WTC11 (cell line): Measurements from ENCODE around the gene KRT10. TPM values are rescaled to one million over a fixed set of nuclear protein-coding genes. Genes with fewer than 3 reads are reported as not detected.

Source experiments
- ATAC-seq: fragments of 200-7000 bp; cut with Tn5 transposase; 2 replicates; pipeline ENCODE4 v1.10.0; 2021; ENCODE audit warnings: mild to moderate bottlenecking, moderate library complexity
- CTCF ChIA-PET: fragments of 300-600 bp; sonication (Branson Sonifier 250); formaldehyde crosslinking; loops from one replicate; lab custom pipeline; 2021; ENCODE audit warnings: antibody characterized with exemption; lab: Charles Lee
- POLR2A ChIA-PET: fragments of 350-600 bp; sonication (Branson Sonifier 250); formaldehyde crosslinking; loops from one replicate; lab custom pipeline; 2021; ENCODE audit warnings: antibody characterized with exemption; lab: Charles Lee
- DNase-seq: peaks from one replicate; pipeline ENCODE4 v3.0.0; 2021; ENCODE audit warnings: low spot score
- H3K27ac Mint-ChIP-seq: 2 replicates; pipeline ENCODE4 v1.8.0; 2021; ENCODE audit warnings: mixed read lengths
- H3K27me3 Mint-ChIP-seq: 2 replicates; pipeline ENCODE4 v1.8.0; 2021; ENCODE audit warnings: low read depth, mild to moderate bottlenecking, moderate library complexity, mixed read lengths
- H3K36me3 Mint-ChIP-seq: 2 replicates; pipeline ENCODE4 v1.8.0; 2021; ENCODE audit warnings: mixed read lengths
- H3K4me1 Mint-ChIP-seq: 2 replicates; pipeline ENCODE4 v1.8.0; 2022; ENCODE audit warnings: mixed read lengths
- H3K4me3 Mint-ChIP-seq: 2 replicates; pipeline ENCODE4 v1.8.0; 2021; ENCODE audit warnings: mild to moderate bottlenecking, moderate library complexity, mixed read lengths
- H3K9me3 Mint-ChIP-seq: 2 replicates; pipeline ENCODE4 v1.8.0; 2021; ENCODE audit warnings: mixed read lengths
- GTF2I ChIP-seq: fragments of 250-450 bp; sonication (Bioruptor Pico); conservative IDR thresholded peaks from 2 replicates; pipeline ENCODE4 v1.4.0; 2021; ENCODE audit warnings: mild to moderate bottlenecking
- HMGA2 ChIP-seq: fragments of 250-450 bp; sonication (Bioruptor Pico); IDR thresholded peaks from 2 replicates; pipeline ENCODE4 v1.4.0; 2021; ENCODE audit warnings: mild to moderate bottlenecking, moderate library complexity
- JAZF1 ChIP-seq: fragments of 250-450 bp; sonication (Bioruptor Pico); IDR thresholded peaks from 2 replicates; pipeline ENCODE4 v1.9.0; 2021; ENCODE audit warnings: moderate library complexity, mild to moderate bottlenecking, inconsistent platforms
- PRRX2 ChIP-seq: fragments of 250-450 bp; sonication (Bioruptor Pico); IDR thresholded peaks from 2 replicates; pipeline ENCODE4 v1.8.0; 2021; ENCODE audit warnings: mild to moderate bottlenecking
- RORB ChIP-seq: fragments of 250-450 bp; sonication (Bioruptor Pico); IDR thresholded peaks from 2 replicates; pipeline ENCODE4 v1.9.0; 2021; ENCODE audit warnings: mild to moderate bottlenecking
- TEAD1 ChIP-seq: sonication (generic); formaldehyde crosslinking; IDR thresholded peaks from 2 replicates; pipeline ENCODE4 v1.8.0; 2022; ENCODE audit warnings: mild to moderate bottlenecking, missing genetic modification reagents
- ZBTB21 ChIP-seq: sonication (generic); formaldehyde crosslinking; IDR thresholded peaks from 2 replicates; pipeline ENCODE4 v1.8.1; 2023; ENCODE audit warnings: mild to moderate bottlenecking, missing genetic modification reagents, borderline replicate concordance
- ZNF317 ChIP-seq: sonication (generic); formaldehyde crosslinking; IDR thresholded peaks from 2 replicates; pipeline ENCODE4 v1.8.1; 2023; ENCODE audit warnings: low read depth, mild to moderate bottlenecking, moderate library complexity, missing genetic modification reagents, borderline replicate concordance
- total RNA-seq: library from RNA; stranded (reverse); gene quantifications from 3 replicates; pipeline ENCODE4 v1.2.3, GENCODE V29; 2021
- TF ChIP-seq, protein P1 (sequence below): sonication (generic); formaldehyde crosslinking; IDR thresholded peaks from 2 replicates; pipeline ENCODE4 v1.8.0; 2023; ENCODE audit warnings: missing genetic modification reagents
- TF ChIP-seq, protein P2 (sequence below): sonication (generic); formaldehyde crosslinking; IDR thresholded peaks from 2 replicates; pipeline ENCODE4 v1.8.0; 2023; ENCODE audit warnings: mild to moderate bottlenecking, missing genetic modification reagents
- TF ChIP-seq, protein P3 (sequence below): sonication (generic); formaldehyde crosslinking; IDR thresholded peaks from 2 replicates; pipeline ENCODE4 v1.8.1; 2023; ENCODE audit warnings: mild to moderate bottlenecking, missing genetic modification reagents
- TF ChIP-seq, protein P4 (sequence below): sonication (generic); formaldehyde crosslinking; IDR thresholded peaks from 2 replicates; pipeline ENCODE4 v1.8.0; 2022; ENCODE audit warnings: mild to moderate bottlenecking, missing genetic modification reagents
- TF ChIP-seq, protein P5 (sequence below): fragments of 250-450 bp; sonication (Bioruptor Pico); IDR thresholded peaks from 2 replicates; pipeline ENCODE4 v1.8.0; 2021; ENCODE audit warnings: mild to moderate bottlenecking
- TF ChIP-seq, protein P6 (sequence below): sonication (generic); formaldehyde crosslinking; IDR thresholded peaks from 2 replicates; pipeline ENCODE4 v1.8.1; 2022; ENCODE audit warnings: low read depth, missing genetic modification reagents, borderline replicate concordance
- TF ChIP-seq, protein P7 (sequence below): sonication (generic); formaldehyde crosslinking; conservative IDR thresholded peaks from 2 replicates; pipeline ENCODE4 v1.8.1; 2023; ENCODE audit warnings: mild to moderate bottlenecking, low read depth, missing genetic modification reagents, moderate library complexity
- TF ChIP-seq, protein P8 (sequence below): sonication (generic); formaldehyde crosslinking; conservative IDR thresholded peaks from 2 replicates; pipeline ENCODE4 v1.8.1; 2022; ENCODE audit warnings: mild to moderate bottlenecking, missing genetic modification reagents
- TF ChIP-seq, protein P9 (sequence below): fragments of 250-450 bp; sonication (Bioruptor Pico); IDR thresholded peaks from 2 replicates; pipeline ENCODE4 v2.1.2; 2022; ENCODE audit warnings: mild to moderate bottlenecking, moderate library complexity

The KRT10 gene
- total RNA-seq, 1 experiment from 2014 or later = 23.2 TPM

DNA sequence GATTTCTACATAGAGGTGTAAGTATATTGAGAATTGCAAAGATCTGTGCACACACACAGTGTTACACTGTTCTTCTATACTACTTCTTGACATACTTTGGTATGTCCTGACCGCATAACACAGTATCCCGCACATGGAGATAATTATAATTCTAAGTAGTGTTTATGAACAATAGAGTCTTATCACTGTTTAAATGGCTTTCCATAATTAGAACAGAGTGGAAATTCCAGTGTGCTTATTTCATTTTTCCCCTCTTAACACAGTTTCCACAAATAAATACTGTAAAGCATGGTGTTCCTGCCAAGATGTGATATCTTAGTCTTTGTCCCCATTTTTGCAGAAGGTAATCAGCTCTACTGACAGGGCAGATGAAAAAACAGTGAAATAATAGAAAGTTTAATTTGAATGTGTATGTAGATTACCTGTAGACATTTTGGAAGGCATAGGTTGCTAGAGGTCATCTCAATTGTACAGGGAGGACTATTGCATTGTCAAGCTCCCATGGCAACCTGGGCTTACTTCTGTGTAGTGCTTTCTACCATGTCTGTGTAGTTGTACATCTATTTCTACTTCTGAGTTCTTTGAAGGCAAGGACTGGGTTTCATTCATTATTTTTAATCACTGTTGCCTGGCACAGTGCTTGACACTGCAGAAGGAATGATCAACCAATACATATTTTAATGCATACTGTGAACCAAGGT is 12.5 kb downstream of the KRT10 start:
- ATAC-seq = no peak
- no peak overlapping the region for H3K27ac Mint-ChIP-seq
- DNase-seq = no peak
- ChIA-PET POLR2A (no interaction called here), CTCF (interaction anchor here (0.8 kb wide), 1 partner anchor 853 kb away, joined by 4 read pairs; no protein-coding TSS in a partner anchor)
- TF ChIP-seq PRRX2 (CRISPR knock-in tag) (no peak), ZBTB21 (no peak), TEAD1 (CRISPR knock-in tag) (no peak), ZNF317 (CRISPR knock-in tag) (no peak), HMGA2 (CRISPR knock-in tag) (no peak), RORB (no peak), GTF2I (CRISPR knock-in tag) (no peak), JAZF1 (CRISPR knock-in tag) (no peak)
- TF ChIP-seq, protein P1, sequence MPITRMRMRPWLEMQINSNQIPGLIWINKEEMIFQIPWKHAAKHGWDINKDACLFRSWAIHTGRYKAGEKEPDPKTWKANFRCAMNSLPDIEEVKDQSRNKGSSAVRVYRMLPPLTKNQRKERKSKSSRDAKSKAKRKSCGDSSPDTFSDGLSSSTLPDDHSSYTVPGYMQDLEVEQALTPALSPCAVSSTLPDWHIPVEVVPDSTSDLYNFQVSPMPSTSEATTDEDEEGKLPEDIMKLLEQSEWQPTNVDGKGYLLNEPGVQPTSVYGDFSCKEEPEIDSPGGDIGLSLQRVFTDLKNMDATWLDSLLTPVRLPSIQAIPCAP (CRISPR knock-in tag) = no peak
- TF ChIP-seq, protein P2, sequence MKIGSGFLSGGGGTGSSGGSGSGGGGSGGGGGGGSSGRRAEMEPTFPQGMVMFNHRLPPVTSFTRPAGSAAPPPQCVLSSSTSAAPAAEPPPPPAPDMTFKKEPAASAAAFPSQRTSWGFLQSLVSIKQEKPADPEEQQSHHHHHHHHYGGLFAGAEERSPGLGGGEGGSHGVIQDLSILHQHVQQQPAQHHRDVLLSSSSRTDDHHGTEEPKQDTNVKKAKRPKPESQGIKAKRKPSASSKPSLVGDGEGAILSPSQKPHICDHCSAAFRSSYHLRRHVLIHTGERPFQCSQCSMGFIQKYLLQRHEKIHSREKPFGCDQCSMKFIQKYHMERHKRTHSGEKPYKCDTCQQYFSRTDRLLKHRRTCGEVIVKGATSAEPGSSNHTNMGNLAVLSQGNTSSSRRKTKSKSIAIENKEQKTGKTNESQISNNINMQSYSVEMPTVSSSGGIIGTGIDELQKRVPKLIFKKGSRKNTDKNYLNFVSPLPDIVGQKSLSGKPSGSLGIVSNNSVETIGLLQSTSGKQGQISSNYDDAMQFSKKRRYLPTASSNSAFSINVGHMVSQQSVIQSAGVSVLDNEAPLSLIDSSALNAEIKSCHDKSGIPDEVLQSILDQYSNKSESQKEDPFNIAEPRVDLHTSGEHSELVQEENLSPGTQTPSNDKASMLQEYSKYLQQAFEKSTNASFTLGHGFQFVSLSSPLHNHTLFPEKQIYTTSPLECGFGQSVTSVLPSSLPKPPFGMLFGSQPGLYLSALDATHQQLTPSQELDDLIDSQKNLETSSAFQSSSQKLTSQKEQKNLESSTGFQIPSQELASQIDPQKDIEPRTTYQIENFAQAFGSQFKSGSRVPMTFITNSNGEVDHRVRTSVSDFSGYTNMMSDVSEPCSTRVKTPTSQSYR = no peak
- TF ChIP-seq, protein P3, sequence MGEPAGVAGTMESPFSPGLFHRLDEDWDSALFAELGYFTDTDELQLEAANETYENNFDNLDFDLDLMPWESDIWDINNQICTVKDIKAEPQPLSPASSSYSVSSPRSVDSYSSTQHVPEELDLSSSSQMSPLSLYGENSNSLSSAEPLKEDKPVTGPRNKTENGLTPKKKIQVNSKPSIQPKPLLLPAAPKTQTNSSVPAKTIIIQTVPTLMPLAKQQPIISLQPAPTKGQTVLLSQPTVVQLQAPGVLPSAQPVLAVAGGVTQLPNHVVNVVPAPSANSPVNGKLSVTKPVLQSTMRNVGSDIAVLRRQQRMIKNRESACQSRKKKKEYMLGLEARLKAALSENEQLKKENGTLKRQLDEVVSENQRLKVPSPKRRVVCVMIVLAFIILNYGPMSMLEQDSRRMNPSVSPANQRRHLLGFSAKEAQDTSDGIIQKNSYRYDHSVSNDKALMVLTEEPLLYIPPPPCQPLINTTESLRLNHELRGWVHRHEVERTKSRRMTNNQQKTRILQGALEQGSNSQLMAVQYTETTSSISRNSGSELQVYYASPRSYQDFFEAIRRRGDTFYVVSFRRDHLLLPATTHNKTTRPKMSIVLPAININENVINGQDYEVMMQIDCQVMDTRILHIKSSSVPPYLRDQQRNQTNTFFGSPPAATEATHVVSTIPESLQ (CRISPR knock-in tag) = no peak
- TF ChIP-seq, protein P4, sequence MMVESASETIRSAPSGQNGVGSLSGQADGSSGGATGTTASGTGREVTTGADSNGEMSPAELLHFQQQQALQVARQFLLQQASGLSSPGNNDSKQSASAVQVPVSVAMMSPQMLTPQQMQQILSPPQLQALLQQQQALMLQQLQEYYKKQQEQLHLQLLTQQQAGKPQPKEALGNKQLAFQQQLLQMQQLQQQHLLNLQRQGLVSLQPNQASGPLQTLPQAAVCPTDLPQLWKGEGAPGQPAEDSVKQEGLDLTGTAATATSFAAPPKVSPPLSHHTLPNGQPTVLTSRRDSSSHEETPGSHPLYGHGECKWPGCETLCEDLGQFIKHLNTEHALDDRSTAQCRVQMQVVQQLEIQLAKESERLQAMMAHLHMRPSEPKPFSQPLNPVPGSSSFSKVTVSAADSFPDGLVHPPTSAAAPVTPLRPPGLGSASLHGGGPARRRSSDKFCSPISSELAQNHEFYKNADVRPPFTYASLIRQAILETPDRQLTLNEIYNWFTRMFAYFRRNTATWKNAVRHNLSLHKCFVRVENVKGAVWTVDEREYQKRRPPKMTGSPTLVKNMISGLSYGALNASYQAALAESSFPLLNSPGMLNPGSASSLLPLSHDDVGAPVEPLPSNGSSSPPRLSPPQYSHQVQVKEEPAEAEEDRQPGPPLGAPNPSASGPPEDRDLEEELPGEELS (CRISPR knock-in tag) = no peak
- TF ChIP-seq, protein P5, sequence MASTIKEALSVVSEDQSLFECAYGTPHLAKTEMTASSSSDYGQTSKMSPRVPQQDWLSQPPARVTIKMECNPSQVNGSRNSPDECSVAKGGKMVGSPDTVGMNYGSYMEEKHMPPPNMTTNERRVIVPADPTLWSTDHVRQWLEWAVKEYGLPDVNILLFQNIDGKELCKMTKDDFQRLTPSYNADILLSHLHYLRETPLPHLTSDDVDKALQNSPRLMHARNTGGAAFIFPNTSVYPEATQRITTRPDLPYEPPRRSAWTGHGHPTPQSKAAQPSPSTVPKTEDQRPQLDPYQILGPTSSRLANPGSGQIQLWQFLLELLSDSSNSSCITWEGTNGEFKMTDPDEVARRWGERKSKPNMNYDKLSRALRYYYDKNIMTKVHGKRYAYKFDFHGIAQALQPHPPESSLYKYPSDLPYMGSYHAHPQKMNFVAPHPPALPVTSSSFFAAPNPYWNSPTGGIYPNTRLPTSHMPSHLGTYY (CRISPR knock-in tag) = no peak
- TF ChIP-seq, protein P6, sequence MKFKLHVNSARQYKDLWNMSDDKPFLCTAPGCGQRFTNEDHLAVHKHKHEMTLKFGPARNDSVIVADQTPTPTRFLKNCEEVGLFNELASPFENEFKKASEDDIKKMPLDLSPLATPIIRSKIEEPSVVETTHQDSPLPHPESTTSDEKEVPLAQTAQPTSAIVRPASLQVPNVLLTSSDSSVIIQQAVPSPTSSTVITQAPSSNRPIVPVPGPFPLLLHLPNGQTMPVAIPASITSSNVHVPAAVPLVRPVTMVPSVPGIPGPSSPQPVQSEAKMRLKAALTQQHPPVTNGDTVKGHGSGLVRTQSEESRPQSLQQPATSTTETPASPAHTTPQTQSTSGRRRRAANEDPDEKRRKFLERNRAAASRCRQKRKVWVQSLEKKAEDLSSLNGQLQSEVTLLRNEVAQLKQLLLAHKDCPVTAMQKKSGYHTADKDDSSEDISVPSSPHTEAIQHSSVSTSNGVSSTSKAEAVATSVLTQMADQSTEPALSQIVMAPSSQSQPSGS = no peak
- TF ChIP-seq, protein P7, sequence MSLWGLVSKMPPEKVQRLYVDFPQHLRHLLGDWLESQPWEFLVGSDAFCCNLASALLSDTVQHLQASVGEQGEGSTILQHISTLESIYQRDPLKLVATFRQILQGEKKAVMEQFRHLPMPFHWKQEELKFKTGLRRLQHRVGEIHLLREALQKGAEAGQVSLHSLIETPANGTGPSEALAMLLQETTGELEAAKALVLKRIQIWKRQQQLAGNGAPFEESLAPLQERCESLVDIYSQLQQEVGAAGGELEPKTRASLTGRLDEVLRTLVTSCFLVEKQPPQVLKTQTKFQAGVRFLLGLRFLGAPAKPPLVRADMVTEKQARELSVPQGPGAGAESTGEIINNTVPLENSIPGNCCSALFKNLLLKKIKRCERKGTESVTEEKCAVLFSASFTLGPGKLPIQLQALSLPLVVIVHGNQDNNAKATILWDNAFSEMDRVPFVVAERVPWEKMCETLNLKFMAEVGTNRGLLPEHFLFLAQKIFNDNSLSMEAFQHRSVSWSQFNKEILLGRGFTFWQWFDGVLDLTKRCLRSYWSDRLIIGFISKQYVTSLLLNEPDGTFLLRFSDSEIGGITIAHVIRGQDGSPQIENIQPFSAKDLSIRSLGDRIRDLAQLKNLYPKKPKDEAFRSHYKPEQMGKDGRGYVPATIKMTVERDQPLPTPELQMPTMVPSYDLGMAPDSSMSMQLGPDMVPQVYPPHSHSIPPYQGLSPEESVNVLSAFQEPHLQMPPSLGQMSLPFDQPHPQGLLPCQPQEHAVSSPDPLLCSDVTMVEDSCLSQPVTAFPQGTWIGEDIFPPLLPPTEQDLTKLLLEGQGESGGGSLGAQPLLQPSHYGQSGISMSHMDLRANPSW = no peak
- TF ChIP-seq, protein P8, sequence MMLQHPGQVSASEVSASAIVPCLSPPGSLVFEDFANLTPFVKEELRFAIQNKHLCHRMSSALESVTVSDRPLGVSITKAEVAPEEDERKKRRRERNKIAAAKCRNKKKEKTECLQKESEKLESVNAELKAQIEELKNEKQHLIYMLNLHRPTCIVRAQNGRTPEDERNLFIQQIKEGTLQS = no peak
- TF ChIP-seq, protein P9, sequence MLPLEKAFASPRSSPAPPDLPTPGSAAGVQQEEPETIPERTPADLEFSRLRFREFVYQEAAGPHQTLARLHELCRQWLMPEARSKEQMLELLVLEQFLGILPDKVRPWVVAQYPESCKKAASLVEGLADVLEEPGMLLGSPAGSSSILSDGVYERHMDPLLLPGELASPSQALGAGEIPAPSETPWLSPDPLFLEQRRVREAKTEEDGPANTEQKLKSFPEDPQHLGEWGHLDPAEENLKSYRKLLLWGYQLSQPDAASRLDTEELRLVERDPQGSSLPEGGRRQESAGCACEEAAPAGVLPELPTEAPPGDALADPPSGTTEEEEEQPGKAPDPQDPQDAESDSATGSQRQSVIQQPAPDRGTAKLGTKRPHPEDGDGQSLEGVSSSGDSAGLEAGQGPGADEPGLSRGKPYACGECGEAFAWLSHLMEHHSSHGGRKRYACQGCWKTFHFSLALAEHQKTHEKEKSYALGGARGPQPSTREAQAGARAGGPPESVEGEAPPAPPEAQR (CRISPR knock-in tag) = no peak
- H3K36me3 Mint-ChIP-seq = no peaks in the 10 kb centered on the region
- no peaks in the 10 kb centered on the region for H3K4me1 Mint-ChIP-seq
- peaks cover 87% of the 10 kb centered on the region for H3K27me3 Mint-ChIP-seq
- no peaks in the 10 kb centered on the region for H3K9me3 Mint-ChIP-seq
- no peak overlapping the region for H3K4me3 Mint-ChIP-seq
